Natural killer cell (primary cell): ENCODE data around the gene NKD1. TPM values are rescaled to one million over a fixed set of nuclear protein-coding genes. Genes with fewer than 3 reads are reported as not detected.
A peak's percentile ranks its signal among the peaks of the same experiment; 100 is the strongest.

Experiments used
- ATAC-seq, 3 donors: fragments of 150-1000 bp in 2 of 3; fragments of 200-7000 bp in 1 of 3; cut with Tn5 transposase; 1 replicate in 1 of 3; 2 replicates in 2 of 3; pipeline ENCODE4 v1.10.0; 2021; ENCODE audit warnings: mild to moderate bottlenecking in 2 of 3, moderate library complexity in 2 of 3
- DNase-seq, 2 donors: peaks; one replicate each; pipeline versions ENCODE4 v3.0.0 to v3.0.0-alpha.2; 2013 to 2021; ENCODE audit warnings: mixed read lengths in 1 of 2
- H3K27ac ChIP-seq: one replicate; pipeline ENCODE4 v1.5.1; 2013; ENCODE audit warnings: mild to moderate bottlenecking, low read length
- H3K27me3 ChIP-seq: one replicate; pipeline ENCODE4 v1.6.1; 2013; ENCODE audit warnings: low read length; ENCODE audit not compliant: control insufficient read depth, insufficient read depth
- H3K36me3 ChIP-seq: one replicate; pipeline ENCODE4 v1.6.1; 2013; ENCODE audit warnings: low read length; ENCODE audit not compliant: control insufficient read depth, insufficient read depth
- H3K4me1 ChIP-seq: one replicate; pipeline ENCODE4 v1.6.1; 2013; ENCODE audit warnings: low read length; ENCODE audit not compliant: control insufficient read depth, insufficient read depth
- H3K4me3 ChIP-seq: one replicate; pipeline ENCODE4 v1.5.1; 2013; ENCODE audit warnings: low read length
- H3K9me3 ChIP-seq: one replicate; pipeline ENCODE4 v1.6.1; 2013; ENCODE audit warnings: low read length; ENCODE audit not compliant: control insufficient read depth, insufficient read depth
- H3K27ac Mint-ChIP-seq, 2 donors: one replicate each; pipeline ENCODE4 v1.8.0; 2022; ENCODE audit warnings: mild to moderate bottlenecking in 2 of 2, mixed read lengths in 2 of 2, moderate library complexity in 1 of 2
- H3K27me3 Mint-ChIP-seq, 2 donors: one replicate each; pipeline ENCODE4 v1.8.0; 2022; ENCODE audit warnings: low read depth in 2 of 2, mixed read lengths in 2 of 2
- H3K36me3 Mint-ChIP-seq: one replicate; pipeline ENCODE4 v1.8.0; 2022; ENCODE audit warnings: mixed read lengths
- H3K4me1 Mint-ChIP-seq, 2 donors: one replicate each; pipeline ENCODE4 v1.8.0; 2022; ENCODE audit warnings: mixed read lengths in 2 of 2
- H3K4me3 Mint-ChIP-seq: one replicate; pipeline ENCODE4 v1.8.0; 2022; ENCODE audit warnings: mild to moderate bottlenecking, moderate library complexity, mixed read lengths
- H3K9me3 Mint-ChIP-seq, 2 donors: one replicate each; pipeline ENCODE4 v1.8.0; 2022; ENCODE audit warnings: mixed read lengths in 2 of 2
- CTCF ChIP-seq: fragments of 200-600 bp; IDR thresholded peaks from one replicate; pipeline ENCODE4 v1.8.0; 2022; ENCODE audit warnings: antibody characterized with exemption
- WGBS: methylation state at CpG from one replicate; pipeline ENCODE4 v1.1.7; 2013; ENCODE audit warnings: missing lambda C conversion rate; ENCODE audit not compliant: insufficient coverage; 5-methylcytosine and 5-hydroxymethylcytosine counted together
- intact Hi-C: fragments of 100-400 bp; cut with micrococcal nuclease; formaldehyde crosslinking; loops from one replicate; pipeline ENCODE4 v1.14.2; 2022
- total RNA-seq, 4 donors: library from RNA; stranded (reverse); fragments of 120-200 nt in 1 of 4; gene quantifications; one replicate each; pipeline versions ENCODE4 v1.2.3 to v1.2.4, GENCODE V29; 2013 to 2022

NKD1 gene
- total RNA-seq, 3 donors from 2014 or later (not counting 1 experiment from before 2014, with no cell fraction given) = 0.75 to 1.5 (median 1.0) TPM

DNA sequence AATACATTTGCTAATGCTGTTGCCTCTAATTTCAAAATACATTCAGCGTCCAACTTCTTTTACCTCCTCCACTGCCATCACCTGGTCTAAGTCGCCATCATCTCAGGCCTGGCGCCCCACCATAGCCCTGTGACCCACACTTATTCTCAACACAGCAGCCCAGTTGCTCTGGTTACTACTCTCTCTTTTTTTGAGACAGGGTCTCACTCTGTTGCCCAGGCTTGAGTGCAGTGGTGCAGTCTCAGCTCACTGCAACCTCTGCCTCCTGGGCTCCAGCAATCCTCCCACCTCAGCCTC lies 7.5 kb upstream of the NKD1 start:
- Mint-ChIP-seq H3K4me3 (no peak overlapping the region), H3K9me3 (no peaks in the 10 kb centered on the region), H3K27ac (no peak overlapping the region), H3K27me3 (peaks cover 21 to 27% of the 10 kb centered on the region in 2 donors), H3K36me3 (no peaks in the 10 kb centered on the region), H3K4me1 (no peaks in the 10 kb centered on the region)
- intact Hi-C loops = loop anchor here (10.0 kb wide), 1 partner anchor 264 kb away; no protein-coding TSS in a partner anchor
- TF ChIP-seq CTCF = no peak
- Histone ChIP-seq H3K9me3 (no peaks in the 10 kb centered on the region), H3K4me3 (no peak overlapping the region), H3K4me1 (no peaks in the 10 kb centered on the region), H3K27ac (no peak overlapping the region), H3K27me3 (no peaks in the 10 kb centered on the region), H3K36me3 (no peaks in the 10 kb centered on the region)
- DNase-seq (no peak), ATAC-seq (no peak)
- WGBS = 90% methylated on average over 3 of the region's 3 CpGs

DNA sequence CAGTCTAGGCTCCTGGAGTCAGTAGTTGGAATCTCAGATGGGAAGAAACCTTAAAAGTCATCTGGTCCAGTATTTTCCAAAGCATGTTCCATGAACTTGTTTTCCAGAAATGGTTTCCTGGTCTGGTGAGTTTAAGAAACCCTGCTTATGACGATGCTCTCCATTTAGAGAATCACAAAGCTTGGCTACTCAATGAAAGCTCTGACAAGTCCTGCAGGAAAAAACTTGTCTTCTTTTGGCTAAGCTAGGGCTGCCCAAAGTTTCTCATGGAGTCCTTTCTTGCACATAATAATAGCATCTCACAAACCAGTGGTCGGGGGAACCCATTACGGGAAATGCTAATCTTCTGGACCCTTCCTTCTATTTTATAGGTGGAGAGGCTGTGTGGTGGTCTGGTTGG lies 5.5 kb upstream of the NKD1 start:
- ATAC-seq = no peak
- H3K4me1 ChIP-seq = peaks cover 6% of the 10 kb centered on the region
- H3K4me3 Mint-ChIP-seq = no peak overlapping the region
- no peak overlapping the region for H3K4me3 ChIP-seq
- intact Hi-C loops = loop anchor here (10.0 kb wide), 1 partner anchor 262 kb away; no protein-coding TSS in a partner anchor
- H3K27me3 Mint-ChIP-seq = peaks cover 19 to 31% of the 10 kb centered on the region in 2 donors
- H3K36me3 ChIP-seq = no peaks in the 10 kb centered on the region
- DNase-seq = no peak
- no peak for TF ChIP-seq CTCF
- H3K27me3 ChIP-seq = no peaks in the 10 kb centered on the region
- 100% methylated on average over 3 of the region's 3 CpGs for WGBS
- no peak overlapping the region for H3K27ac Mint-ChIP-seq
- H3K9me3 Mint-ChIP-seq = no peaks in the 10 kb centered on the region
- no peak overlapping the region for H3K27ac ChIP-seq
- peaks cover 5 to 7% of the 10 kb centered on the region in 2 donors for H3K4me1 Mint-ChIP-seq
- no peaks in the 10 kb centered on the region for H3K9me3 ChIP-seq
- no peaks in the 10 kb centered on the region for H3K36me3 Mint-ChIP-seq

DNA sequence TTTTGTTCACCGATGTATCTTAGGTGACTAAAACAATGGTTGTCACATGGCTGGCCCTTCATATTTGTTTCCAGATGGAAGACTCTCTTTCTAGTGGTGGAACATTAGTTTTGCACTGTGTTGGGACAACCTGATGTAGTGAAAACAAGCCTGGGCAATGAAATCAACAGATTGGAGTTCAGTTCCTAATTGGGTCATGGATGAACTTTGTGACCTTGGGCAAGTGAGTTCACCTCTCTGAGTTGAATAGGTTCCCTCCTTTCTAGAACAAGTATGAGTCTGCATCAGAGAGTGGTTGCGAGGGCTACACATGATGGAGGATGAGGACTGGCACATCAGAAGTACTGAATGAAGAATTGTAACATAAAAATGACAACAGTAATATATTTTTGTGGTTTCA lies 2.1 kb upstream of the NKD1 start:
- ATAC-seq = no peak
- intact Hi-C loops = loop anchor here (5.0 to 10.0 kb wide), 2 partner anchors 121 to 259 kb away; no protein-coding TSS in a partner anchor
- Mint-ChIP-seq H3K36me3 (no peaks in the 10 kb centered on the region), H3K27ac (no peak overlapping the region), H3K27me3 (peaks cover 19 to 27% of the 10 kb centered on the region in 2 donors), H3K4me3 (peak overlapping the region; percentile 13), H3K4me1 (peaks cover 5 to 16% of the 10 kb centered on the region in 2 donors), H3K9me3 (no peaks in the 10 kb centered on the region)
- Histone ChIP-seq H3K9me3 (no peaks in the 10 kb centered on the region), H3K4me1 (peaks cover 13% of the 10 kb centered on the region), H3K27me3 (peaks cover 6% of the 10 kb centered on the region), H3K36me3 (no peaks in the 10 kb centered on the region), H3K27ac (no peak overlapping the region), H3K4me3 (no peak overlapping the region)
- 100% methylated on average over 1 of the region's 2 CpGs for whole genome bisulfite sequencing
- TF ChIP-seq CTCF = no peak
- DNase-seq = peak in 1 of 2 donors; percentile 15
